ENCODE data around the gene NETO2.

NETO2 gene

GRCh38 chr16:47084198-47084597 is 59.5 kb downstream of the NETO2 start (continued):
- TF ChIP-seq PPARA (CRISPR knock-in tag; IDR thresholded peaks at IDR 0.05; ENCODE audit: borderline replicate concordance) (no peak), OSR1 (CRISPR knock-in tag; IDR thresholded peaks at IDR 0.05) (no peak), SNAI2 (CRISPR knock-in tag; IDR thresholded peaks at IDR 0.05) (no peak), RARB (CRISPR knock-in tag; IDR thresholded peaks at IDR 0.05) (no peak), CSDC2 (CRISPR knock-in tag; IDR thresholded peaks at IDR 0.05) (no peak)

DNA sequence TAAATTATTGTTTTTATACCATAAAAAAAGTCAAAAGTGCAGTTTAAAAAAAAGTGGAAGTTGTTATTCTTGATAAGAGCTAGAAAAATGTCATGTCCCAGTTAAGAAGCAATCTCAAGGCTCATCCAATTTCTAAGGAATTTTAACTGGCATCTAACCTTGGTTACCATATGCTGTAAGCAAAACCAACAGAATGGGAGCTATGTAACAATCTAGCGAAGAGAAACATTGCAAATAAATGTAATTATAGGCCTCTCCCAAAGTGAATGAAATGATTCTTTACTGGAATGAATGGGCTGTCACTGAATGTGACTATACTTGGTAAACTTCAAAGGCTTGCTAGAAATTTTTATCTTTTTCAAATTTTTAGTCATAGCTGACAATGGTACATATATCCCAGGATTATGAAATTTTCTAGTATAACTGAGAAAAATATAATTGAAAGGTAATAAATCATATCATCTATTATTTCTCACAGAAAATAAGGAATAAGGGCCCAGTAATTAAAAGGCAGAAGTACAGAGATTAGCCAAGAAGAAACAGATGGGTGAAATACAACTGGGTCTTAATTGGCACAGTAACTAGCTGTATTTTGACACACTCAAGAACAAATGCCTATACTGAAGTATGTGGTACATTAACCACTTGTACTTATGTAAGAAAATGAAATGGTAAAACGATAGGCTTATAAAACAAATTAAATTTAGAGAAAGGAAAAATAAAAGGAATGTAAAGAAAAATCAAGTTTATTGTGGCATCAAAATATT is 61.5 kb downstream of the NETO2 start:
- TF ChIP-seq ISL1 (CRISPR knock-in tag; IDR thresholded peaks at IDR 0.05): peak; percentile 50
- no peak for TF ChIP-seq ZNF565 (CRISPR knock-in tag; conservative IDR thresholded peaks at IDR 0.05; ENCODE audit: low read depth)
- no peak for ATAC-seq

- TF ChIP-seq, protein P1, sequence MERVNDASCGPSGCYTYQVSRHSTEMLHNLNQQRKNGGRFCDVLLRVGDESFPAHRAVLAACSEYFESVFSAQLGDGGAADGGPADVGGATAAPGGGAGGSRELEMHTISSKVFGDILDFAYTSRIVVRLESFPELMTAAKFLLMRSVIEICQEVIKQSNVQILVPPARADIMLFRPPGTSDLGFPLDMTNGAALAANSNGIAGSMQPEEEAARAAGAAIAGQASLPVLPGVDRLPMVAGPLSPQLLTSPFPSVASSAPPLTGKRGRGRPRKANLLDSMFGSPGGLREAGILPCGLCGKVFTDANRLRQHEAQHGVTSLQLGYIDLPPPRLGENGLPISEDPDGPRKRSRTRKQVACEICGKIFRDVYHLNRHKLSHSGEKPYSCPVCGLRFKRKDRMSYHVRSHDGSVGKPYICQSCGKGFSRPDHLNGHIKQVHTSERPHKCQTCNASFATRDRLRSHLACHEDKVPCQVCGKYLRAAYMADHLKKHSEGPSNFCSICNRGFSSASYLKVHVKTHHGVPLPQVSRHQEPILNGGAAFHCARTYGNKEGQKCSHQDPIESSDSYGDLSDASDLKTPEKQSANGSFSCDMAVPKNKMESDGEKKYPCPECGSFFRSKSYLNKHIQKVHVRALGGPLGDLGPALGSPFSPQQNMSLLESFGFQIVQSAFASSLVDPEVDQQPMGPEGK (CRISPR knock-in tag; IDR thresholded peaks at IDR 0.05; ENCODE audit: borderline replicate concordance): no peak
- TF ChIP-seq ZC3H10 (CRISPR knock-in tag; IDR thresholded peaks at IDR 0.05): no peak
- TF ChIP-seq ZFP3 (CRISPR knock-in tag; IDR thresholded peaks at IDR 0.05): no peak
- TF ChIP-seq RARB (CRISPR knock-in tag; IDR thresholded peaks at IDR 0.05): no peak
- TF ChIP-seq ZNF70 (CRISPR knock-in tag; IDR thresholded peaks at IDR 0.05): no peak
- TF ChIP-seq ARNTL (CRISPR knock-in tag; IDR thresholded peaks at IDR 0.05; ENCODE audit: borderline replicate concordance, low read depth): no peak
- TF ChIP-seq, protein P2, sequence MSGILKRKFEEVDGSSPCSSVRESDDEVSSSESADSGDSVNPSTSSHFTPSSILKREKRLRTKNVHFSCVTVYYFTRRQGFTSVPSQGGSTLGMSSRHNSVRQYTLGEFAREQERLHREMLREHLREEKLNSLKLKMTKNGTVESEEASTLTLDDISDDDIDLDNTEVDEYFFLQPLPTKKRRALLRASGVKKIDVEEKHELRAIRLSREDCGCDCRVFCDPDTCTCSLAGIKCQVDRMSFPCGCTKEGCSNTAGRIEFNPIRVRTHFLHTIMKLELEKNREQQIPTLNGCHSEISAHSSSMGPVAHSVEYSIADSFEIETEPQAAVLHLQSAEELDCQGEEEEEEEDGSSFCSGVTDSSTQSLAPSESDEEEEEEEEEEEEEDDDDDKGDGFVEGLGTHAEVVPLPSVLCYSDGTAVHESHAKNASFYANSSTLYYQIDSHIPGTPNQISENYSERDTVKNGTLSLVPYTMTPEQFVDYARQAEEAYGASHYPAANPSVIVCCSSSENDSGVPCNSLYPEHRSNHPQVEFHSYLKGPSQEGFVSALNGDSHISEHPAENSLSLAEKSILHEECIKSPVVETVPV (CRISPR knock-in tag; IDR thresholded peaks at IDR 0.05): no peak
- TF ChIP-seq ZNF8 (CRISPR knock-in tag; IDR thresholded peaks at IDR 0.05): no peak
- no peak for TF ChIP-seq ISL1 (CRISPR knock-in tag; IDR thresholded peaks at IDR 0.05)
- TF ChIP-seq CSDC2 (CRISPR knock-in tag; IDR thresholded peaks at IDR 0.05): no peak
- TF ChIP-seq, protein P3, sequence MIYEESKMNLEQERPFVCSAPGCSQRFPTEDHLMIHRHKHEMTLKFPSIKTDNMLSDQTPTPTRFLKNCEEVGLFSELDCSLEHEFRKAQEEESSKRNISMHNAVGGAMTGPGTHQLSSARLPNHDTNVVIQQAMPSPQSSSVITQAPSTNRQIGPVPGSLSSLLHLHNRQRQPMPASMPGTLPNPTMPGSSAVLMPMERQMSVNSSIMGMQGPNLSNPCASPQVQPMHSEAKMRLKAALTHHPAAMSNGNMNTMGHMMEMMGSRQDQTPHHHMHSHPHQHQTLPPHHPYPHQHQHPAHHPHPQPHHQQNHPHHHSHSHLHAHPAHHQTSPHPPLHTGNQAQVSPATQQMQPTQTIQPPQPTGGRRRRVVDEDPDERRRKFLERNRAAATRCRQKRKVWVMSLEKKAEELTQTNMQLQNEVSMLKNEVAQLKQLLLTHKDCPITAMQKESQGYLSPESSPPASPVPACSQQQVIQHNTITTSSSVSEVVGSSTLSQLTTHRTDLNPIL (CRISPR knock-in tag; IDR thresholded peaks at IDR 0.05; ENCODE audit: low read depth): no peak
- TF ChIP-seq OSR1 (CRISPR knock-in tag; IDR thresholded peaks at IDR 0.05): no peak
- no peak for TF ChIP-seq TCF4 (CRISPR knock-in tag; IDR thresholded peaks at IDR 0.05; ENCODE audit: borderline replicate concordance)
- no peak for TF ChIP-seq SNAI2 (CRISPR knock-in tag; IDR thresholded peaks at IDR 0.05)
- no peak for TF ChIP-seq TOX (CRISPR knock-in tag; IDR thresholded peaks at IDR 0.05; ENCODE audit: borderline replicate concordance)
- no peak for TF ChIP-seq POU6F1 (CRISPR knock-in tag; IDR thresholded peaks at IDR 0.05; ENCODE audit: borderline replicate concordance, low read depth)
- TF ChIP-seq GLIS3 (CRISPR knock-in tag; IDR thresholded peaks at IDR 0.05): no peak
- TF ChIP-seq, protein P4, sequence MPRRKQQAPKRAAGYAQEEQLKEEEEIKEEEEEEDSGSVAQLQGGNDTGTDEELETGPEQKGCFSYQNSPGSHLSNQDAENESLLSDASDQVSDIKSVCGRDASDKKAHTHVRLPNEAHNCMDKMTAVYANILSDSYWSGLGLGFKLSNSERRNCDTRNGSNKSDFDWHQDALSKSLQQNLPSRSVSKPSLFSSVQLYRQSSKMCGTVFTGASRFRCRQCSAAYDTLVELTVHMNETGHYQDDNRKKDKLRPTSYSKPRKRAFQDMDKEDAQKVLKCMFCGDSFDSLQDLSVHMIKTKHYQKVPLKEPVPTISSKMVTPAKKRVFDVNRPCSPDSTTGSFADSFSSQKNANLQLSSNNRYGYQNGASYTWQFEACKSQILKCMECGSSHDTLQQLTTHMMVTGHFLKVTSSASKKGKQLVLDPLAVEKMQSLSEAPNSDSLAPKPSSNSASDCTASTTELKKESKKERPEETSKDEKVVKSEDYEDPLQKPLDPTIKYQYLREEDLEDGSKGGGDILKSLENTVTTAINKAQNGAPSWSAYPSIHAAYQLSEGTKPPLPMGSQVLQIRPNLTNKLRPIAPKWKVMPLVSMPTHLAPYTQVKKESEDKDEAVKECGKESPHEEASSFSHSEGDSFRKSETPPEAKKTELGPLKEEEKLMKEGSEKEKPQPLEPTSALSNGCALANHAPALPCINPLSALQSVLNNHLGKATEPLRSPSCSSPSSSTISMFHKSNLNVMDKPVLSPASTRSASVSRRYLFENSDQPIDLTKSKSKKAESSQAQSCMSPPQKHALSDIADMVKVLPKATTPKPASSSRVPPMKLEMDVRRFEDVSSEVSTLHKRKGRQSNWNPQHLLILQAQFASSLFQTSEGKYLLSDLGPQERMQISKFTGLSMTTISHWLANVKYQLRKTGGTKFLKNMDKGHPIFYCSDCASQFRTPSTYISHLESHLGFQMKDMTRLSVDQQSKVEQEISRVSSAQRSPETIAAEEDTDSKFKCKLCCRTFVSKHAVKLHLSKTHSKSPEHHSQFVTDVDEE (CRISPR knock-in tag; IDR thresholded peaks at IDR 0.05): no peak
- no peak for ATAC-seq
Observed at GRCh38 chr16:47081115-47081514, 62.6 kb downstream of the NETO2 start.
